GM21737 (cell line): ENCODE measurements around the gene EEF1A2.
"Not testable (repeated sequence)": the region's sequence is repeated elsewhere in the genome, so short reads cannot be mapped to it uniquely, and the experiment has no call there.

Source experiments
- ATAC-seq: cut with Tn5 transposase; IDR thresholded peaks from one replicate; pipeline ENCODE4 v1.9.1; 2021; ENCODE audit warnings: mild to moderate bottlenecking, moderate library complexity; ENCODE audit not compliant: unreplicated experiment

The EEF1A2 gene

DNA sequence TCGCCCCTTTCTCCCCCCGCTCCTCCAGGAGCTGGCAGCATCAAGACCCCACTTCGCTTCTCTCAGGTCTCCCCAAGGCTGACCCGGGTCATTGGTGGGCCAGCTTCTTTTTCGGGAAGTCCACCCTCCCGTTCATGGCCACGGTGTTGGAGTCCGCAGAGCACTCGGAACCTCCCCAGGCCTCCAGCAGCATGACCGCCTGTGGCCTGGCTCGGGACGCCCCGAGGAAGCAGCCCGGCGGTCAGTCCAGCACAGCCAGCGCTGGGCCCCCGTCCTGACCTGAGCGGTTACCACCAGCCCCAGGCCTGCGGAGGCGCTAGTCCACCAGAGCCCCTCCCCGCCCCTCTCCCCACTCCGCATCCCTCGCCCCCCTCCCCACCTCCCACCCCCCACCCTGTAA, 22.7 kb upstream of the EEF1A2 start:
- ATAC-seq = no peak

DNA sequence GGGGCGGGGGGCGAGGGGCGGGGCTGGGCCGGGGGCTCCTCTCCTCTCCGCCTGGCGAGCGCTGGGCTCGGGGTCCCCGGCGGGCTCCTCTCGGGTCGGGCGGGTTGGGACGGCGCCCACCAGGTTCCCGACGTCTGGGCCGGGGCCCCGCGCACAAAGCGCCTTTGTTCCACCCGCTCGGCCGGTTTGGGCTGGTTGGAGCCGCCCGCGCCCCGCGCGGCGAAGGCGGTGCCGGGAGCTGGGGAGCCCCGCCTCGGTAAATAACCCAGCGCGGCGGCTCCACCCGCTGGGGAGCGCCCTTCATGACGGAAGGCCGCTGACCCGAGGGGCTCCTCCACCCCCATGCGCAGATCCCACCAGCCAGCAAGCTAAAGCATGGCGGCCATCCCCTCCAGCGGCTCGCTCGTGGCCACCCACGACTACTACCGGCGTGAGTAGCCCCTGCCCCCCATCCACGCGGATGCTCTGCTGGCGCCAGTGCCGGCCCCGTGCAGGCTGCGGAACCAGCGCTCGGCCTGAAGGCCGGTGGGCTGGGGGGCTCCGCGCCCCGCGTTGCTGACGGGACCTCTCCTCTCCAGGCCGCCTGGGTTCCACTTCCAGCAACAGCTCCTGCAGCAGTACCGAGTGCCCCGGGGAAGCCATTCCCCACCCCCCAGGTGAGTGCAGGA, 22.2 kb upstream of the EEF1A2 start:
- peak; percentile 36 for ATAC-seq

DNA sequence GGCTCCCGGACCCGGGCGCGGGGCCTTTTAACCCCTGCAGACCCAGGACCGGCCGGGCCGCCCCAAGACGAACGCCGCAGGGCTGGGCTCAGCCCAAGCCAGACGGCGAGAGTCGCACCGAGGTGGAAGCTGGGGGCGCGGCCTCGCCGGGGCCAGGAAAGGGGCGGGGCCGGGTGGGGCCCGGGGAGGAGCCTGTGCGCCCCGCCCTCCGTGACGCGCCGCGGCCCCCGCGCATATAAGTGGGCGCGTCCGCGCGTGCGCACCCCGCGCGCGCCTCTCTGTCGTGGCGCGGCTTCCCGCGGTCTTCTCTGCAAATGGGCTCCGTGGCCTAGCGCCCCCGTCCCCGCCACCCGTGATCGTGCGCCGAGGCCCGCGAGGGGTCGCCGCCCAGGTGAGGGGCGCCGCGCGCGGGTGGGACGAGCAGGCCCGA, 21.6 kb upstream of the EEF1A2 start, which contains the start of gene PPDPF:
Gene PPDPF (plus strand): TSS at position 262 of the 430 bp plus-strand sequence. CDS start 544 bp downstream, outside the sequence.
- ATAC-seq = peak; percentile 59

DNA sequence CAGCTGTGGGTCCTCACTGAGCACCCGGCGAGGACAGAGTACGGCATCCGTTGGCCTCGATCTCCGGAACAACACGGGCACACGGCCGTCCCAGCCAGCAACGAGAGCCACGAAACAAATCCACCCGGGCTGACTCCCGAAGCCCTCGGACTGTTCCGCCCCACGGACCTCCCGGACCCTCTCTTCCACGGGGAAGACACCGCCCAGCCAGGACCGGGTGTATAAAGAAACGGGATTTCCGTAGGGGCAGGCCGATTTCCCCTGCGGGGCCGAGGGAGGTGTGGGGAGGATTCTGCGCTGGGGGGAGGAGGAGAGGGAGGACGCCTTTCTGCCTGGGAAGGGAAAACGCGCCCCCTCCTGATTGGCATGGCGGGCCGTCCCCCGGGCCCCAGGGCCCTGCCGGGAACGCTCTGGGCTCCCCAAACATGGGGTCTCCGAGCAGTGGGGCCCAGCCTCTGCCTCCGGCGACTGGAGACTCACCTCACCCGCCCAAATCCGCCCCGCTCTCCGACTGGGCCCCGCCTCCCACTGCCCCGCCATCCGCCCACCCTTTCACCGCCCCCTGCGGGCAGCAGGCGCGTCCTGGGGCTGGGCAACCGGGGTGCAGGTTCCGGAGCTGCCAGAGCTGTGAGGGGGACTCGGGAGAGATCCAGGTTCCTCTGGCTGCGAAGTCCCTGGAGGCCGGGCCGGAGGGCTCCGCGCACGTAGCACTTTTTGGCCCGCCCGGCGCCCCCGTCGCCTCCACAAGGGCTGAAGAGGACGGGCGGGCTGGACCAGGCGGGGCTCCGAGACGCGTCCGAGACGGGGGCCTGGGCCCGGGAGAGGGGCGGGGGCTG, 21.0 kb upstream of the EEF1A2 start:
- ATAC-seq = peak; percentile 41

GRCh38 chr20:63518946-63519667, 20.2 kb upstream of the EEF1A2 start:
- ATAC-seq = no peak

DNA sequence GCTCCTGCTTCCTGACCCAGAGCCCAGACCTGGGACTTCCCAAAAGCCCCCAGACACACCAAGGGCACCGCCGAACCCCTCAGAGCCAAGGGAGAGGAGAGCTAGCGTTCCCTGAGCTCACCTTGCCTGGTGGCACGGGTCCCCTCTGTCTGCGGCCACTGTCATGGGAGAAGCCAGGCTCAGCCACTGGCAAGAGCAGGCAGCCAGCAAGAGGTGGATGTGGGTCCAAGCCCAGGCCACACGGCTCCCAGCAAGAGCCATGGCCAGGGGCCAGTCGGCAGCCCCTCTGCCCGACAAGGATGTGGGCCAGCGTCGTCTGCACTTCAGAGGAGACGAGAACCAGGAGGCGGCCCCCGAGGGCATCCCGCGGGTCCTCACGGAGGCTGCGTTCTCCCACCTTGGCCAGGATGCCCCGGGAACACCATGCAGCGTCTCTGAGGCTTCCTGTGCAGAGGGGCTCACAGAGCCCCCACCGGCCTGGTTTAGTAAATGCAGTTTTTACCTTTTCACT, 19.5 kb upstream of the EEF1A2 start:
- ATAC-seq = no peak

- ATAC-seq = no peak
Observed at GRCh38 chr20:63517376-63518309, 18.8 kb upstream of the EEF1A2 start.

- ATAC-seq = not testable (repeated sequence)
Observed at GRCh38 chr20:63514520-63514919, 15.6 kb upstream of the EEF1A2 start.

DNA sequence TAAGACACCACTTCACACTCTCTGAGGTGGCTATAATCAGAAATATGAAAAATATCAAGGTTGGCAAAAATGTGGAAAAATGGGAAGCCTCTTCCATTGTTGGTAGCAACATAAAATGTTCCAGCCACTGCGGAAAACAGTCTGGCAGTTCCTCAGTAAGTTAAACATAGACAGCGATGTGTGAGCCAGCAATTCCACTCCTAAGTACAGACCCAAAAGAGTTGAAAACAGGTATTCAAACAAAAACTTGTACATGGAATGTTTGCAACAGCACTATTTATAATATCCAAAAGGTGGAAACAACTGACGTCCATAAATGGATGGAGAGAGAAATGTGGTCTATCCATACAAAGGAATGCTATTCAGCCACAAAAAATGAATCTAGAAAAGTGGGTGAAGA, 14.3 kb upstream of the EEF1A2 start:
- ATAC-seq = no peak

DNA sequence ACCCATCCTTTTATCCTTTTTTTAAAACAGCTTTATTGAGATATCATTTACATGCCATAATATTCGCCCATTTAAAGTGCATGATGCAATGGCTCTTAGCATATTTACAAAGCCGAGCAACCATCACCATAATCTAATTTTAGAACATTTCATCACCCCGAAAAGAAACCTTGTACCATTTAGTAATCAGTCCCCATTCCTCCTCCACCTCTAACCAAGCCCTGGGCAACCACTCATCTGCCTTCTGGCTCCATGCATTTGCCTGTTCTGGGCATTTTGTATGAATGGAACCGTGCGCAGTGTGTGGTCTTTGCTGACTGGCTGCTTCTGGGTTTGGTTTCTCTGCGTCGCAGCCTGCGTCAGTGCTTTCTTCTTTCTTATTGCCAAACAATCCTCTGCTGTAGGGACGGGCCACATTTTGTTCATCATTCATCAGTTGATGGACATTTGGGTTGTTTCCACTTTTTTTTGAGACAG, 10.2 kb upstream of the EEF1A2 start:
- no peak for ATAC-seq

DNA sequence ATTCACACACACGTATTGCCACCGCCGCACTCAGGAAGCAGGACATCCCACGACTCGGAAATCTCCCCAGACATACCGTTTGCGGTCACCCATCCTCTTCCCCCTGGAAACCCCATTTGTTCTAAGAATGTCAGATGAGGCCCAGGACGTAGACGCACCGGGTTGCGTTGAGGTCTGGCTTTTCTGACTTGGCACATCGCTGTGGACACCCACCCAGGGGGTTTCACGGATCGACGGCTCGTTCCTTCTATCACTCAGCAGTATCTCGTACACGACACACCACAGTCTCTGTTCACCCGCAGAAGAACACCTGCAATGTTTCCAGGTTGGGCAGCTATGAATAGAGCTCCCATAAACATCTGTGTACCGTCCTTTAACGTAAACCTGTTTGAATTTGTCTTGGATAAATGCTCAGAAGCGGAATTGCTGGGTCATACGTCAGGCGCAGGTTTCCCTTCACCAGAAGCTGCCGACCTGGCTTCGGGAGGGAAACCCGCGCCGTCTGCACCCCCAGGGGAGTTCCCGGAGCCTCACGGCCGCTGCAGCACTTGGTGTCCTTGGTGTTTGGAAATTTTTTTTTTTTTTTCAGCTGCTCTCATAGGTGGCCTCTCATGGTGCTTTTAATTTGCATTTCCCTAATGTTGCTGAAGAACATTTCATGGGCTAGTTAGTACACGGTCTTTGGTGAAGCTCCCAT, 9.3 kb upstream of the EEF1A2 start:
- no peak for ATAC-seq

- ATAC-seq = no peak
Observed at GRCh38 chr20:63507083-63507743, 8.3 kb upstream of the EEF1A2 start.

- no peak for ATAC-seq
Observed at GRCh38 chr20:63505723-63506122, 6.8 kb upstream of the EEF1A2 start.

- no peak for ATAC-seq
Observed at GRCh38 chr20:63505281-63505680, 6.4 kb upstream of the EEF1A2 start.

GRCh38 chr20:63504642-63505041, 5.8 kb upstream of the EEF1A2 start:
- ATAC-seq = no peak

DNA sequence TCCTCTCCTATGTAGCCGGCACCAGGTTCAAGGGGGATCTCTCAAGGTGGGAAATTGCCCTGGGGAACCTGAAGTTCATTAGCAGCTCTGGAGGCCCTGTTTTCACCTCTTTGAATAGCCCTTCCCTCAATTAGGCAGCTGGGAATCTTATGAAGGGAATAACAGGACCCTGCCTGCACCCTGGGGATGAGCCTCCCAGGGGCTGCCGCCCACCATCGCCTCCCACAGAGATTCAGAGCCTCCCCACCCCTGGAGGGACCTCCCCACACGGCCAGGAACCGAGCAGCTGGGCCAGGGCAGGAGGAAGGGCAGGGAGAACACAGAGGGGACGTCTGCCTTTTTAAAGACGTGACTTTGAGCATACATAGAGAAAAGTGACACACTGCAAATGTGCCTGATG, 4.6 kb upstream of the EEF1A2 start:
- ATAC-seq = no peak

GRCh38 chr20:63502671-63503172, 3.8 kb upstream of the EEF1A2 start:
- no peak for ATAC-seq

DNA sequence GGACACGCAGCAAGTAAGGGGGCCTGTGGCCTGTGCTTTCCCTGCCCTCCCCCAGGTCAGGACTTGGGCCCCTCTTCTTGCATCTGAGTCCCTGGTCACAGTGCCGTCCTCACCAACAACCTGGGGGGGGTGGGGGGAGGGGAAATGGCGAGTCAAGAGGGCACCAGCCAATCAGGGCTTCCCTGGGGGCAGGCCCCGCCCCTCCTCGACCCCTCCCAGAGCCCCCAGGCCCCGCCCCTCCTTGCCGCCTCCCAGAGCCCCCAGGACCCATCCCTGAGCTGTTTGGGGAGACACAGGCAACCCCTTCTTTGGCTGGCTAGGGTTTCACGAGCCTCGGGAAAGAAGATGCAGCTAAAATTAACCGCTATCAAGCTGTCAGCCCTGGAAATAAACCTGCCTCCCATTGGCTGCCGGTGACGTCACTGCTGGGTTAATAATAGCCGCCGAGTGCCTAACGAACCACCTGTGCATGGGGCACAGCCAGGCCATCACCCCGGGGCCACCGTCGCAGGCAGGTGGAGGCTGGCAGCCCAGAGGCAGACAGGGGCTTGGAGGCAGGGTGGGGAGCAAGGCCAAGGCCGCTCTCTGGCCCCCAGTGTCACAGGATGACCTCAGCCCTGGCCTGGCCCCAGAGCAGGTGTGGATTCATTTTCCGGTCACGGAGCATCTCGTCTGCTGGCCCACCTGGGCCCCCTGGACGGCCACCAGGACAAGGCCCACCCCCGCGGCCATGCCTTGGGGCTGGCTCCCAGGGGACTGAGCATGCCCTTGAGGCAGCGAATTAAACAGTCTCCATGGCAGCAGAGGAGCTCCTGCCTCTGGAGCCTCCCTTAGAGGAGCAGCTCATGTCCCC, 3.2 kb upstream of the EEF1A2 start:
- ATAC-seq = no peak
